H9 (cell line): Measurements from ENCODE around the gene FZD2. TPM values are rescaled to one million over a fixed set of nuclear protein-coding genes. Genes with fewer than 3 reads are reported as not detected.

Experiments
- DNase-seq: peaks from one replicate; pipeline ENCODE4 v3.0.0-alpha.2; 2017
- H2AFZ ChIP-seq: one replicate; pipeline ENCODE4 v1.6.1; 2013; ENCODE audit warnings: mild to moderate bottlenecking, low read length, control low read depth, moderate library complexity
- H2AK5ac ChIP-seq: 2 replicates; pipeline ENCODE4 v1.6.1; 2013; ENCODE audit warnings: low read length, control low read depth, mixed read lengths; ENCODE audit not compliant: insufficient read length
- H2BK120ac ChIP-seq: one replicate; pipeline ENCODE4 v1.6.1; 2013; ENCODE audit warnings: low read depth, mild to moderate bottlenecking, low read length, control low read depth, inconsistent platforms; ENCODE audit not compliant: poor library complexity, severe bottlenecking
- H2BK12ac ChIP-seq: 2 replicates; pipeline ENCODE4 v1.6.1; 2013; ENCODE audit warnings: low read length, control low read depth, mixed read lengths, low read depth; ENCODE audit not compliant: insufficient read length
- H2BK15ac ChIP-seq: 2 replicates; pipeline ENCODE4 v1.6.1; 2013; ENCODE audit warnings: low read depth, low read length, control low read depth
- H2BK20ac ChIP-seq: one replicate; pipeline ENCODE4 v1.6.1; 2013; ENCODE audit warnings: low read depth, mild to moderate bottlenecking, low read length, control low read depth, inconsistent platforms; ENCODE audit not compliant: poor library complexity, severe bottlenecking
- H2BK5ac ChIP-seq: 2 replicates; pipeline ENCODE4 v1.6.1; 2013; ENCODE audit warnings: low read length, control low read depth, mixed read lengths; ENCODE audit not compliant: insufficient read length
- H3K14ac ChIP-seq: 2 replicates; pipeline ENCODE4 v1.6.1; 2013; ENCODE audit warnings: low read length, control low read depth; ENCODE audit not compliant: insufficient read depth
- H3K18ac ChIP-seq: 2 replicates; pipeline ENCODE4 v1.6.1; 2013; ENCODE audit warnings: low read depth, mild to moderate bottlenecking, mixed read lengths, low read length, control low read depth; ENCODE audit not compliant: insufficient read length
- H3K23ac ChIP-seq: 2 replicates; pipeline ENCODE4 v1.6.1; 2013; ENCODE audit warnings: low read length, control low read depth, mixed read lengths, low read depth; ENCODE audit not compliant: insufficient read length
- H3K23me2 ChIP-seq: 2 replicates; pipeline ENCODE4 v1.6.1; 2013; ENCODE audit warnings: low read depth, mild to moderate bottlenecking, mixed read lengths, low read length, control low read depth; ENCODE audit not compliant: insufficient read length, poor library complexity, severe bottlenecking
- H3K27ac ChIP-seq: 2 replicates; pipeline ENCODE4 v1.5.1; 2013; ENCODE audit warnings: low read length, control low read depth, mixed read lengths, low read depth; ENCODE audit not compliant: insufficient read length
- H3K27me3 ChIP-seq: 2 replicates; pipeline ENCODE4 v1.6.1; 2013; ENCODE audit warnings: low read length, control low read depth, inconsistent platforms; ENCODE audit not compliant: insufficient read depth
- H3K4ac ChIP-seq: 2 replicates; pipeline ENCODE4 v1.6.1; 2013; ENCODE audit warnings: low read depth, mild to moderate bottlenecking, control low read depth, inconsistent platforms, low read length, moderate library complexity
- H3K4me1 ChIP-seq: 2 replicates; pipeline ENCODE4 v1.6.1; 2013; ENCODE audit warnings: low read length, control low read depth, inconsistent platforms; ENCODE audit not compliant: insufficient read depth
- H3K4me2 ChIP-seq: 2 replicates; pipeline ENCODE4 v1.6.1; 2013; ENCODE audit warnings: low read length, control low read depth, mixed read lengths; ENCODE audit not compliant: insufficient read length, insufficient read depth
- H3K56ac ChIP-seq: 2 replicates; pipeline ENCODE4 v1.6.1; 2013; ENCODE audit warnings: low read depth, mild to moderate bottlenecking, mixed read lengths, low read length, control low read depth; ENCODE audit not compliant: insufficient read length
- H3K79me1 ChIP-seq: 2 replicates; pipeline ENCODE4 v1.6.1; 2013; ENCODE audit warnings: low read depth, mild to moderate bottlenecking, moderate library complexity, low read length, control low read depth, inconsistent platforms; ENCODE audit not compliant: insufficient read depth, poor library complexity, severe bottlenecking
- H3K79me2 ChIP-seq: 2 replicates; pipeline ENCODE4 v1.6.1; 2013; ENCODE audit warnings: low read length, control low read depth, inconsistent platforms; ENCODE audit not compliant: insufficient read depth
- H3K9ac ChIP-seq: 2 replicates; pipeline ENCODE4 v1.6.1; 2013; ENCODE audit warnings: low read length, control low read depth, mixed read lengths; ENCODE audit not compliant: insufficient read length; ENCODE audit errors: extremely low read depth
- H3K9me3 ChIP-seq: one replicate; pipeline ENCODE4 v1.6.1; 2013; ENCODE audit warnings: low read depth, low read length, inconsistent platforms; ENCODE audit not compliant: control insufficient read depth
- H3T11ph ChIP-seq: one replicate; pipeline ENCODE4 v1.6.1; 2013; ENCODE audit warnings: mild to moderate bottlenecking, low read length, control low read depth, inconsistent platforms
- H4K20me1 ChIP-seq: one replicate; pipeline ENCODE4 v1.6.1; 2013; ENCODE audit not compliant: control insufficient read depth, insufficient read length, insufficient read depth
- H4K5ac ChIP-seq: 2 replicates; pipeline ENCODE4 v1.6.1; 2013; ENCODE audit warnings: low read depth, mild to moderate bottlenecking, mixed read lengths, low read length, control low read depth; ENCODE audit not compliant: insufficient read length
- H4K8ac ChIP-seq: replicated peaks from 2 replicates; pipeline ENCODE4 v1.6.1; 2013; ENCODE audit warnings: low read length, control low read depth, mixed read lengths, low read depth; ENCODE audit not compliant: insufficient read length
- H4K91ac ChIP-seq: 2 replicates; pipeline ENCODE4 v1.6.1; 2013; ENCODE audit warnings: low read depth, mild to moderate bottlenecking, moderate library complexity, mixed read lengths, low read length, control low read depth; ENCODE audit not compliant: insufficient read length
- H3K27ac Mint-ChIP-seq, 3 experiments: 2 replicates in 2 of 3; 3 replicates in 1 of 3; pipeline ENCODE4 v1.8.0; 2020 to 2021; ENCODE audit warnings: mixed read lengths in 3 of 3, mild to moderate bottlenecking in 1 of 3, moderate library complexity in 1 of 3
- H3K27me3 Mint-ChIP-seq: 2 replicates; pipeline ENCODE4 v1.8.0; 2021; ENCODE audit warnings: low read depth, mild to moderate bottlenecking, moderate library complexity, mixed read lengths
- H3K36me3 Mint-ChIP-seq, 3 experiments: 2 replicates in 2 of 3; 3 replicates in 1 of 3; pipeline ENCODE4 v1.8.0; 2020 to 2021; ENCODE audit warnings: low read depth in 3 of 3, mixed read lengths in 3 of 3; ENCODE audit not compliant: insufficient read depth in 1 of 3
- H3K4me1 Mint-ChIP-seq, 2 experiments: 2 replicates each; pipeline ENCODE4 v1.8.0; 2020; ENCODE audit warnings: mixed read lengths in 2 of 2
- H3K4me3 Mint-ChIP-seq, 2 experiments: 2 replicates in 1 of 2; 3 replicates in 1 of 2; pipeline ENCODE4 v1.8.0; 2020 to 2021; ENCODE audit warnings: mild to moderate bottlenecking in 2 of 2, mixed read lengths in 2 of 2, moderate library complexity in 1 of 2
- H3K9me3 Mint-ChIP-seq, 2 experiments: 2 replicates in 1 of 2; 3 replicates in 1 of 2; pipeline ENCODE4 v1.8.0; 2020; ENCODE audit warnings: mild to moderate bottlenecking in 2 of 2, mixed read lengths in 2 of 2, moderate library complexity in 1 of 2
- CTCF ChIP-seq: fragments of 200-600 bp; sonication (generic); conservative IDR thresholded peaks from 3 replicates; pipeline ENCODE4 v1.8.0; 2021; ENCODE audit warnings: antibody characterized with exemption, mild to moderate bottlenecking
- WGBS: extraction: QIAGEN DNeasy Blood & Tissue Kit; methylation state at CpG from one replicate; pipeline ENCODE4 v1.1.7; 2013; ENCODE audit warnings: missing lambda C conversion rate, low lambda C conversion rate, mixed read lengths; ENCODE audit not compliant: insufficient read length; ENCODE audit errors: extremely low coverage; 5-methylcytosine and 5-hydroxymethylcytosine counted together
- total RNA-seq: library from RNA; stranded (reverse); gene quantifications from 2 replicates; pipeline ENCODE4 v1.2.1, GENCODE V29; 2021

Gene FZD2
- total RNA-seq, 1 experiment from 2014 or later = 18.2 TPM

GRCh38 chr17:44546671-44547606 lies 10.3 kb upstream of the FZD2 start:
- Histone ChIP-seq H3K27ac (no peak overlapping the region), H3K9me3 (no peaks in the 10 kb centered on the region), H2AK5ac (no peak overlapping the region), H2BK5ac (no peak overlapping the region), H3K4me2 (no peak overlapping the region), H3K23me2 (peaks cover 7% of the 10 kb centered on the region), H2BK120ac (no peak overlapping the region), H4K91ac (no peak overlapping the region), H3K14ac (no peak overlapping the region), H4K8ac (no peak overlapping the region), H3K79me2 (no peaks in the 10 kb centered on the region), H3T11ph (no peak overlapping the region), H3K23ac (no peak overlapping the region), H3K4ac (no peak overlapping the region), H2AFZ (no peak overlapping the region), H4K20me1 (no peaks in the 10 kb centered on the region), H2BK20ac (no peak overlapping the region), H2BK15ac (no peak overlapping the region), H3K4me1 (peaks cover 28% of the 10 kb centered on the region), H4K5ac (no peak overlapping the region), H3K27me3 (peaks cover 25% of the 10 kb centered on the region; the same call in 1 of the 2 replicates), H3K18ac (no peak overlapping the region), H3K56ac (no peak overlapping the region), H3K79me1 (no peaks in the 10 kb centered on the region), H2BK12ac (no peak overlapping the region), H3K9ac (no peak overlapping the region)
- no peak for DNase-seq
- Mint-ChIP-seq H3K27ac (peak overlapping the region in 1 of 3 experiments; percentile 90; a peak in 2 of 7 replicates), H3K9me3 (peaks cover 2 to 5% of the 10 kb centered on the region in 2 experiments), H3K27me3 (peaks cover 89% of the 10 kb centered on the region), H3K4me3 (peak overlapping the region in 1 of 2 experiments; percentile 37; a peak in 2 of 5 replicates), H3K4me1 (peaks cover 79 to 82% of the 10 kb centered on the region in 2 experiments), H3K36me3 (peaks cover 0 to 6% (median 4%) of the 10 kb centered on the region in 3 experiments; a peak in 4 of 7 replicates)
- no CpG with 5 or more reads among the region's 4 CpGs for WGBS
- no peak for TF ChIP-seq CTCF
